ENCODE measurements around the gene ASCC2. TPM values are rescaled to one million over a fixed set of nuclear protein-coding genes. Genes with fewer than 3 reads are reported as not detected.

ASCC2 gene
- total and polyA plus RNA-seq, 2 experiments from 2014 or later, result 23.0 to 49.7 TPM

DNA sequence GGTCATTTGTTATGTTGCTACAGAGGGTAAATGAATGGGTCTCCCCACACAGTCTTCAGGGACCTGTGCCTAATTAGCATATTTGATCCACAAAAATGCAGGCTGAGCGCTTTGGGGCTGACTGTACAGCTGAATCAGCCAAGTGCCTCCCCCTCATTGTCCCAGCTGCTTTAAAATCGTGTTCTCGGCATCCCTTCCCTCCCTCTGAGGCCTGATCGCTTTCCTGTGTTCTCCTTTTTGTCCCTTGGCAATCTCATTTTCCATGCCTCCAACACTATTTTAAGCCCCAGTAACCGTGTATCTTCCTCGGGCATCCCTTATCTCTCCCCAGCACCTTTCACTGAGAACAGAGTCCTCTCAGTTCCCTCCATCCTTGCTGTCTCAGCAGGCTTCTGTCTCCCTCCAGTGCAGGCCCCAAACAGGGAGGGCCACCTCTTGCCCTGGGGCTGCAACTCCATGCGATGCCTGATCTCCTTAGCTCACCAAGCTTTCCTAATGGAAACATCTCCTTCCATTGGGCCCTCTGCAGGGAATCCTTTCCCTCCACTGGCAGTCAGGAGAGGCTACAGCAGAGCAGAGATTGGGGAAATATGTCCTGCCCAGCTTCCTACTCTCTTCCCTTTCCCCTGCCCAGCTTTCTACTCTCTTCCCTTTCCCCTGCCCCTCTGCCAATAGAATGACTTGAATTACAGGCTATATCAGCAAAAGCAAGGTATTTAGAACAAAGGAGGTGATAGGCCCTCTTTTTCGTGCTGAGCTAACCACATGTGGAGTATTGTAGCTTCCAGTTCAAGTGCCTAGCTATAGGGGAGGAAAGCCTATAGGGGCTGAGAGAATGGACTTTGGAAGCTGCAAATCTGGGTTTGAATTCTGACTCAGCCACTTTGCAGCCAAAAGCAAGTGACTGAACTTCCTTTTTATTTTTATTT, 57.1 kb downstream of the ASCC2 start:
- H3K36me3 ChIP-seq, result no peaks in the 10 kb centered on the region
- TF ChIP-seq, protein P1, sequence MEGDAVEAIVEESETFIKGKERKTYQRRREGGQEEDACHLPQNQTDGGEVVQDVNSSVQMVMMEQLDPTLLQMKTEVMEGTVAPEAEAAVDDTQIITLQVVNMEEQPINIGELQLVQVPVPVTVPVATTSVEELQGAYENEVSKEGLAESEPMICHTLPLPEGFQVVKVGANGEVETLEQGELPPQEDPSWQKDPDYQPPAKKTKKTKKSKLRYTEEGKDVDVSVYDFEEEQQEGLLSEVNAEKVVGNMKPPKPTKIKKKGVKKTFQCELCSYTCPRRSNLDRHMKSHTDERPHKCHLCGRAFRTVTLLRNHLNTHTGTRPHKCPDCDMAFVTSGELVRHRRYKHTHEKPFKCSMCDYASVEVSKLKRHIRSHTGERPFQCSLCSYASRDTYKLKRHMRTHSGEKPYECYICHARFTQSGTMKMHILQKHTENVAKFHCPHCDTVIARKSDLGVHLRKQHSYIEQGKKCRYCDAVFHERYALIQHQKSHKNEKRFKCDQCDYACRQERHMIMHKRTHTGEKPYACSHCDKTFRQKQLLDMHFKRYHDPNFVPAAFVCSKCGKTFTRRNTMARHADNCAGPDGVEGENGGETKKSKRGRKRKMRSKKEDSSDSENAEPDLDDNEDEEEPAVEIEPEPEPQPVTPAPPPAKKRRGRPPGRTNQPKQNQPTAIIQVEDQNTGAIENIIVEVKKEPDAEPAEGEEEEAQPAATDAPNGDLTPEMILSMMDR (IDR thresholded peaks at IDR 0.05; ENCODE audit: low read depth, low read length), result no peak
- no peak overlapping the region for H3K27ac ChIP-seq
- H3K4me3 ChIP-seq, result no peak overlapping the region
- H3K9me3 ChIP-seq (ENCODE audit: low read depth), result no peaks in the 10 kb centered on the region
- peak in 1 of 2 donors; percentile 83 for DNase-seq (ENCODE audit: low read depth in 1 of 2, low spot score in 1 of 2)
- no peaks in the 10 kb centered on the region for H3K27me3 ChIP-seq
- H3K4me1 ChIP-seq (ENCODE audit: low read depth), result peaks cover 3% of the 10 kb centered on the region

DNA sequence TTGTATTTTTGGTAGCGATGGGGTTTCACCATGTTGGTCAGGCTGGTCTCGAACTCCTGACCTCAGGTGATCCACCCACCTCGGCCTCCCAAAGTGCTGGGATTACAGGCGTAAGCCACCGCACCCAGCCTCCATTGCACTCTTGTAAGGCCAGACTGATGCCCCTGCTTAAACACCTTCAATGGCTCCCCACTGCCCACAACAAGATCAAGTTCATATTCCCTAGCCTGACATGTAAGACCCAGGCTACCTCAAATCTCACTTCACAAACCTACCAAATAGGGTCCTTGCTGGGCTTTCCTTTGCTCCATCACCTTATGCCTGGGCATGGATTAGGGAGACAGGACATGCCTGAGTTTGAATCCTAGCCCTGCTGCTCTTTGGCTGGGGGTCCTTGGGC, 57.9 kb downstream of the ASCC2 start:
- Histone ChIP-seq H3K9me3 (ENCODE audit: low read depth) (no peaks in the 10 kb centered on the region), H3K27ac (no peak overlapping the region), H3K4me3 (no peak overlapping the region), H3K36me3 (no peaks in the 10 kb centered on the region), H3K4me1 (ENCODE audit: low read depth) (peaks cover 3% of the 10 kb centered on the region), H3K27me3 (no peaks in the 10 kb centered on the region)
- no peak for DNase-seq (ENCODE audit: low read depth in 1 of 2, low spot score in 1 of 2)
- TF ChIP-seq, protein P1 (IDR thresholded peaks at IDR 0.05; ENCODE audit: low read depth, low read length), result no peak

DNA sequence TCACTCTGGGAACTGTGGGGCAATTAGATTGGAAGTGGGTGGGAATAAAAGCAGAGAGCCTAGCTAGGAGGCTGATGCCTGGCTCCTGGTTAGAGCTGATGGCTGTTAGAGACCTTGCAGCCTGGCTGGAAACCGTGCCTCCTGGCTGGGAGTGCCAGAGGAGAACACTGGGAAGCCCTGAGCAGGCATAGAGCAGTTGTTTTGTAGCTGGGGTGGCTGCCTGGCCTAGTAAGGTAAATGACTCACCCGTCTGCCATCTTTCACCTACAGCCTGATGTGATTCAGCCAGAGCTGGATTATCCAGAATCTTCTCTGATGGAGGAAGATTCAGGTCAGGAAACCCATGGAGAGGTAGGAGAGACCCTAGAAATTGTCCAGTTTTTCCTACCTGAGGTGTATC, 64.8 kb downstream of the ASCC2 start:
- DNase-seq (ENCODE audit: low read depth in 1 of 2, low spot score in 1 of 2), result peak in 1 of 2 donors; percentile 9
- H3K27ac ChIP-seq, result no peak overlapping the region
- no peaks in the 10 kb centered on the region for H3K9me3 ChIP-seq (ENCODE audit: low read depth)
- H3K4me1 ChIP-seq (ENCODE audit: low read depth), result peaks cover 2% of the 10 kb centered on the region
- peaks cover 6% of the 10 kb centered on the region for H3K36me3 ChIP-seq
- no peaks in the 10 kb centered on the region for H3K27me3 ChIP-seq
- H3K4me3 ChIP-seq, result no peak overlapping the region
- TF ChIP-seq, protein P1 (IDR thresholded peaks at IDR 0.05; ENCODE audit: low read depth, low read length), result no peak

DNA sequence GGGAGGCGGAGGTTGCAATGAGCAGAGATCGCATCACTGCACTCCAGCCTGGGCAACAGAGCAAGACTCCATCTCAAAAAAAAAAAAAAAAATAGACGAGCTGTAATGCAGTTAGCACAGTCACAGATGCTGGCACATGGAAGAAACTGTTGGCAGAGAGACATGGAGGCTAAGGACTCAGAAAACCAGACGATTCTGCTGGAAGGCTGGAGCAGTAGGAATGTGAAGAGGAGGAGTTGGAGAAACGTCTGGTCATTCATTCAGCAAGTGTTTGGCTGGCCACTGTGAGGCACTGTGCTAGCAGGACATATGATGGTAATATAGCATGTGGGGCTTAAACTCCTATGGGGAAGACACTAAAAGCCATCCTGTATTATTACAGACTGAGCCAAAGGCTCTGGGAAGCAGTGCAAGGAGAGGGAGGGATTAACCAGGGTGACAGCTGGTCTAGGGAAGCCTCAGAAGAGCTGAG, 65.9 kb downstream of the ASCC2 start:
- peak in 1 of 2 donors; percentile 85 for DNase-seq (ENCODE audit: low read depth in 1 of 2, low spot score in 1 of 2)
- peaks cover 4% of the 10 kb centered on the region for H3K4me1 ChIP-seq (ENCODE audit: low read depth)

DNA sequence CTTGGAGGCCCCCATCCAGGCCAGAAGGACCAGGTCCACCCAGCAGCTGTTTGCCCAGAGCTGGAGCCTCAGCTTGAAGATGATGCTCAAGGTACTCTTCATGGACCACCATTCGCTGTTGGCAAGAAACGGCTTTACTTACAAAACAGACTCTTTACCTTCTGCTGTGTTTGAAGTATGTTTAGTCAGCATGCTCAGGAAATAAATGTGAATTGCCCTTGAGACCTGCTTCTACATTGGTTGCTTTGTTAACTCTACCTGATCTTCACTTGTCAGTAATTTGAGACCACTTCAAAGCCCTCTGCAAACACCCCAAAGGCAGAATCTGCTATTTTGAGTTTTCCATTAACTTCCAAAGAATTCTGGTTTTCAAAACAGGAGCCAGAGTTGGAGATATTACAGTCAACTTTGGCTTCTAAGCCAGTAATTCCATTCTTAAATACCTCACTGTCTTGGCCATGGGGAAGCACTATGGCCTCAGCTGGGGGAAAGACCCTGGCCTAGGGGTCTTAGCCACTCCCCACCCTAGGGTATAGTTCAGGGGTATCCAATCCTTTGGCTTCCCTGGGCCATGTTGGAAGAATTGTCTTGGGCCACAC, 68.3 kb downstream of the ASCC2 start:
- TF ChIP-seq, protein P1 (IDR thresholded peaks at IDR 0.05; ENCODE audit: low read depth, low read length), result no peak
- H3K36me3 ChIP-seq, result peaks cover 6% of the 10 kb centered on the region
- H3K27me3 ChIP-seq, result no peaks in the 10 kb centered on the region
- no peak overlapping the region for H3K27ac ChIP-seq
- no peak overlapping the region for H3K4me3 ChIP-seq
- peaks cover 8% of the 10 kb centered on the region for H3K4me1 ChIP-seq (ENCODE audit: low read depth)
- DNase-seq (ENCODE audit: low read depth in 1 of 2, low spot score in 1 of 2), result no peak
- no peaks in the 10 kb centered on the region for H3K9me3 ChIP-seq (ENCODE audit: low read depth)

More for the DNA sequence above, 65.9 kb downstream of the ASCC2 start:
- H3K4me3 ChIP-seq, result no peak overlapping the region
- peaks cover 6% of the 10 kb centered on the region for H3K36me3 ChIP-seq
- H3K27ac ChIP-seq, result no peak overlapping the region
- TF ChIP-seq, protein P1 (IDR thresholded peaks at IDR 0.05; ENCODE audit: low read depth, low read length), result peak; percentile 68
- no peaks in the 10 kb centered on the region for H3K9me3 ChIP-seq (ENCODE audit: low read depth)
- no peaks in the 10 kb centered on the region for H3K27me3 ChIP-seq

Measured in cardiac muscle cell (in vitro differentiated cells and primary cell).